ENCODE measurements around the gene ANKRD34C. TPM values are rescaled to one million over a fixed set of nuclear protein-coding genes. Genes with fewer than 3 reads are reported as not detected.
"Not testable (repeated sequence)": the region's sequence is repeated elsewhere in the genome, so short reads cannot be mapped to it uniquely, and the experiment has no call there.

Gene ANKRD34C
- total RNA-seq, 2 donors from 2014 or later: 0.20 TPM; not detected in 1

DNA sequence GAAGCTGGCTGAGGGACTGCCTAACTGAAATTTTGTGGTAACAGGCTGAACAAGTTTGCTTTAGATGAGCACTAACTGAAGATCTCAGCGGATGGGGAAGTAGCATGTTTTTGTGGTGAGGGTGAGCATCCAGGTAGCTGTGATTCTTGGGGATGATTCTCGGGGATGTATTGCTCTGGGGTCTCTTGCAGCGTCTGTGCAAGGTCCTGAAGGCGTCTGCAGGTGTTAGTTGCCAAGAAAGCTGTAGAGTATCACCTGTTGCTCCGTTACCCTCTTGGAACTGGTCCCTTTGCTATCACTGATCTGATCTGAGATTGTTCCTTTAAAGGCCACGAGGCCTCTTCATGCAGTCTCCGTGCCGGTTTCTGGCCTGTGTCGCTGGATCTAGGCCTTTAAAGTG, 34.3 kb downstream of the ANKRD34C start:
- peaks cover 34% of the 10 kb centered on the region for H3K36me3 ChIP-seq
- peaks cover 0 to 10% of the 10 kb centered on the region in 2 donors for H3K4me1 ChIP-seq
- no peak overlapping the region for H3K4me3 ChIP-seq
- H3K27me3 ChIP-seq: no peaks in the 10 kb centered on the region
- TF ChIP-seq, protein P1, sequence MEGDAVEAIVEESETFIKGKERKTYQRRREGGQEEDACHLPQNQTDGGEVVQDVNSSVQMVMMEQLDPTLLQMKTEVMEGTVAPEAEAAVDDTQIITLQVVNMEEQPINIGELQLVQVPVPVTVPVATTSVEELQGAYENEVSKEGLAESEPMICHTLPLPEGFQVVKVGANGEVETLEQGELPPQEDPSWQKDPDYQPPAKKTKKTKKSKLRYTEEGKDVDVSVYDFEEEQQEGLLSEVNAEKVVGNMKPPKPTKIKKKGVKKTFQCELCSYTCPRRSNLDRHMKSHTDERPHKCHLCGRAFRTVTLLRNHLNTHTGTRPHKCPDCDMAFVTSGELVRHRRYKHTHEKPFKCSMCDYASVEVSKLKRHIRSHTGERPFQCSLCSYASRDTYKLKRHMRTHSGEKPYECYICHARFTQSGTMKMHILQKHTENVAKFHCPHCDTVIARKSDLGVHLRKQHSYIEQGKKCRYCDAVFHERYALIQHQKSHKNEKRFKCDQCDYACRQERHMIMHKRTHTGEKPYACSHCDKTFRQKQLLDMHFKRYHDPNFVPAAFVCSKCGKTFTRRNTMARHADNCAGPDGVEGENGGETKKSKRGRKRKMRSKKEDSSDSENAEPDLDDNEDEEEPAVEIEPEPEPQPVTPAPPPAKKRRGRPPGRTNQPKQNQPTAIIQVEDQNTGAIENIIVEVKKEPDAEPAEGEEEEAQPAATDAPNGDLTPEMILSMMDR (IDR thresholded peaks at IDR 0.05): no peak
- no peak overlapping the region for H3K27ac ChIP-seq
- DNase-seq (ENCODE audit: low spot score): no peak
- no peaks in the 10 kb centered on the region for H3K9me3 ChIP-seq

DNA sequence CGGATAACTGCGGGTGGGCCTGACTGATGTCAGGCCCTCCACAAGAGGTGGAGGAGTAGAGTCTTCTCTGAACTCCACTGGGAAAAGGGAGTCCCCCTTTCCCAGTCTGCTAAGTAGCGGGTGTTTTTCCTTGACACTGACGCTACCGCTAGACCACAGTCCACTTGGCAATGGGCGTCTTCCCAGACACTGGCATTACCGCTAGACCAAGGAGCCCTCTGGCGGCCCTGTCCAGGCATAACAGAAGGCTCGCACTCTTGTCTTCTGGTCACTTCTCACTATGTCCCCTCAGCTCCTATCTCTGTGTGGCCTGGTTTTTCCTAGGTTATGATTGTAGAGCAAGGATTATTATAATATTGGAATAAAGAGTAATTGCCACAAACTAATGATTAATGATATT, 37.5 kb downstream of the ANKRD34C start:
- H3K27me3 ChIP-seq; H3K27ac ChIP-seq; DNase-seq (ENCODE audit: low spot score); H3K4me3 ChIP-seq; H3K4me1 ChIP-seq; H3K9me3 ChIP-seq: not testable (repeated sequence)
- peaks cover 21% of the 10 kb centered on the region for H3K36me3 ChIP-seq

DNA sequence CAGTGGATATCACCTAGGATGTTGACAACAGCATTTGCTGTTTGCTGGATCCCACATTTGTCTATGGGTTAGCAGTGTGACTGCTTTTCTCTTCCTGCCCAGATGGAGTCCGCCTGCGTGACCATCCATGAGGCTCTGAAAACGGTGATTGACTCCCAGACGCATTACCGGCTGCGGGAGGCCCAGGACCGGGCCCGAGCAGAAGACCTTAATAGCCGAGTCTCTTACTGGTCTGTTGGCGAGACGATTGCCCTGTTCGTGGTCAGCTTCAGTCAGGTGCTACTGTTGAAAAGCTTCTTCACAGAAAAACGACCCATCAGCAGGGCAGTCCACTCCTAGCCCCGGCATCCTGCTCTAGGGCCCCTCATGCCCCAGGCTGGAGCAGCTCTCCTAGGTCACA, 39.4 kb downstream of the ANKRD34C start:
- no peaks in the 10 kb centered on the region for H3K4me1 ChIP-seq
- no peaks in the 10 kb centered on the region for H3K9me3 ChIP-seq
- DNase-seq (ENCODE audit: low spot score): no peak
- no peak overlapping the region for H3K27ac ChIP-seq
- H3K36me3 ChIP-seq: peaks cover 11% of the 10 kb centered on the region
- H3K27me3 ChIP-seq: no peaks in the 10 kb centered on the region
- H3K4me3 ChIP-seq: no peak overlapping the region
- TF ChIP-seq, protein P1 (IDR thresholded peaks at IDR 0.05): no peak

DNA sequence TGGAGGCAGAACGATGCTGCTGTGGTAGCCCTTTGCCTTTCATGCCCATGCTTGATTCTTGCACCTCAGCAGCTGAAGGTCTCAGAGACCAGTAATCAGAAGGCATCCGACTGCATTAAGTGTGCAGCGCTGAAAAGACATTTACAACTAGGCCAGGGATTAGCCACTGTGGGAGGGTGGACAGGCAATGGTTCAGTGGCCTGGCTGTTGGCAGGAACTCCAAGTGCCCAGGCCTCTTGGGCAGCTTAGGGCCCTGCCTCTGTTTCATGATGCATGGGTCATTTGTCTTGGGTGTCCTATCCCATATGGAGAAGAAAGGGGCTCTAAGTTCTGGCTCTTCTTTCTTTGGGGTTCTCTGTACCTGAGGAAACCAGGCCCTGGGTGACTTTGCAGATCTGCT, 39.8 kb downstream of the ANKRD34C start:
- no peaks in the 10 kb centered on the region for H3K27me3 ChIP-seq
- no peaks in the 10 kb centered on the region for H3K4me1 ChIP-seq
- no peak overlapping the region for H3K27ac ChIP-seq
- H3K4me3 ChIP-seq: no peak overlapping the region
- no peaks in the 10 kb centered on the region for H3K9me3 ChIP-seq
- peaks cover 7% of the 10 kb centered on the region for H3K36me3 ChIP-seq
- TF ChIP-seq, protein P1 (IDR thresholded peaks at IDR 0.05): no peak
- DNase-seq (ENCODE audit: low spot score): no peak

- no peak overlapping the region for H3K4me3 ChIP-seq
- peaks cover 2% of the 10 kb centered on the region for H3K36me3 ChIP-seq
- no peaks in the 10 kb centered on the region for H3K27me3 ChIP-seq
- DNase-seq (ENCODE audit: low spot score): no peak
- H3K27ac ChIP-seq: no peak overlapping the region
- H3K4me1 ChIP-seq: no peaks in the 10 kb centered on the region
- no peaks in the 10 kb centered on the region for H3K9me3 ChIP-seq
- TF ChIP-seq, protein P1 (IDR thresholded peaks at IDR 0.05): no peak
Measured at GRCh38 chr15:79322945-79323344, 40.4 kb downstream of the ANKRD34C start.

GRCh38 chr15:79329171-79329611, 46.7 kb downstream of the ANKRD34C start:
- Histone ChIP-seq H3K4me1 (no peaks in the 10 kb centered on the region), H3K36me3 (no peaks in the 10 kb centered on the region), H3K4me3 (no peak overlapping the region), H3K27me3 (no peaks in the 10 kb centered on the region), H3K27ac (no peak overlapping the region), H3K9me3 (peaks cover 0 to 6% of the 10 kb centered on the region in 2 donors)
- TF ChIP-seq, protein P1 (IDR thresholded peaks at IDR 0.05): no peak
- DNase-seq (ENCODE audit: low spot score): no peak

Other genes starting within 250 kb of the ANKRD34C start
- 1 to 10 TPM in 1 of 2 donors, not detected in 1; 1.0 TPM for gene RASGRF1, start 191.9 kb upstream of the ANKRD34C start, total RNA-seq
- 10 to 100 TPM; 42.7 to 64.0 TPM for gene TMED3, start 28.4 kb downstream of the ANKRD34C start, total RNA-seq
- gene MINAR1, start 149.6 kb downstream of the ANKRD34C start, total RNA-seq: under 1 TPM; 0.07 to 0.20 TPM

Data from right atrium auricular region (tissue), 2 donors.